Osteoblast (primary cell): ENCODE results near the gene BPIFB4. TPM values are rescaled to one million over a fixed set of nuclear protein-coding genes. Genes with fewer than 3 reads are reported as not detected.
A peak's percentile ranks its signal among the peaks of the same experiment; 100 is the strongest.

Experiments
- DNase-seq: peaks from one replicate; pipeline ENCODE4 v3.0.0; 2011; ENCODE audit warnings: low spot score, mixed read lengths; ENCODE audit not compliant: insufficient read length; ENCODE audit errors: missing footprints
- H2AFZ ChIP-seq: 2 replicates; pipeline ENCODE4 v1.6.0; 2011; ENCODE audit warnings: mild to moderate bottlenecking, low read length
- H3K27ac ChIP-seq: 2 replicates; pipeline ENCODE4 v1.5.1; 2011; ENCODE audit warnings: mild to moderate bottlenecking, low read depth, low read length, moderate library complexity
- H3K27me3 ChIP-seq: 2 replicates; pipeline ENCODE4 v1.6.0; 2012; ENCODE audit warnings: mild to moderate bottlenecking, control low read depth, inconsistent platforms, low read length, moderate library complexity; ENCODE audit not compliant: insufficient read depth
- H3K36me3 ChIP-seq: 2 replicates; pipeline ENCODE4 v1.5.1; 2011; ENCODE audit warnings: mild to moderate bottlenecking, low read length, control low read depth, moderate library complexity; ENCODE audit not compliant: insufficient read depth
- H3K4me1 ChIP-seq: 2 replicates; pipeline ENCODE4 v1.5.1; 2011; ENCODE audit warnings: mild to moderate bottlenecking, low read length, control low read depth, moderate library complexity; ENCODE audit not compliant: insufficient read depth
- H3K4me2 ChIP-seq: 2 replicates; pipeline ENCODE4 v1.6.0; 2011; ENCODE audit warnings: mild to moderate bottlenecking, low read length; ENCODE audit not compliant: insufficient read depth
- H3K4me3 ChIP-seq: fragments of 200-600 bp; sonication (generic); 3 replicates; pipeline ENCODE4 v1.5.1; 2012; ENCODE audit warnings: mild to moderate bottlenecking, low read length, inconsistent platforms; ENCODE audit not compliant: insufficient read depth
- H3K79me2 ChIP-seq: 2 replicates; pipeline ENCODE4 v1.6.0; 2012; ENCODE audit warnings: mild to moderate bottlenecking, low read length, control low read depth, inconsistent platforms; ENCODE audit not compliant: insufficient read depth
- H3K9me3 ChIP-seq: 2 replicates; pipeline ENCODE4 v1.5.1; 2011; ENCODE audit warnings: low read depth, low read length, control low read depth
- H4K20me1 ChIP-seq: 2 replicates; pipeline ENCODE4 v1.6.0; 2012; ENCODE audit warnings: mild to moderate bottlenecking, low read length, control low read depth; ENCODE audit not compliant: insufficient read depth
- CTCF ChIP-seq: IDR thresholded peaks from 2 replicates; pipeline ENCODE4 v1.5.1; 2011; ENCODE audit warnings: mild to moderate bottlenecking, low read depth, low read length, moderate library complexity; ENCODE audit errors: extremely low read depth
- total RNA-seq: library from RNA; depleted of rRNA; stranded (reverse); fragments of >200 nt; gene quantifications from 2 replicates; pipeline ENCODE4 v1.2.3, GENCODE V29; 2012

BPIFB4 gene
- total RNA-seq, 1 donor, result not detected

DNA sequence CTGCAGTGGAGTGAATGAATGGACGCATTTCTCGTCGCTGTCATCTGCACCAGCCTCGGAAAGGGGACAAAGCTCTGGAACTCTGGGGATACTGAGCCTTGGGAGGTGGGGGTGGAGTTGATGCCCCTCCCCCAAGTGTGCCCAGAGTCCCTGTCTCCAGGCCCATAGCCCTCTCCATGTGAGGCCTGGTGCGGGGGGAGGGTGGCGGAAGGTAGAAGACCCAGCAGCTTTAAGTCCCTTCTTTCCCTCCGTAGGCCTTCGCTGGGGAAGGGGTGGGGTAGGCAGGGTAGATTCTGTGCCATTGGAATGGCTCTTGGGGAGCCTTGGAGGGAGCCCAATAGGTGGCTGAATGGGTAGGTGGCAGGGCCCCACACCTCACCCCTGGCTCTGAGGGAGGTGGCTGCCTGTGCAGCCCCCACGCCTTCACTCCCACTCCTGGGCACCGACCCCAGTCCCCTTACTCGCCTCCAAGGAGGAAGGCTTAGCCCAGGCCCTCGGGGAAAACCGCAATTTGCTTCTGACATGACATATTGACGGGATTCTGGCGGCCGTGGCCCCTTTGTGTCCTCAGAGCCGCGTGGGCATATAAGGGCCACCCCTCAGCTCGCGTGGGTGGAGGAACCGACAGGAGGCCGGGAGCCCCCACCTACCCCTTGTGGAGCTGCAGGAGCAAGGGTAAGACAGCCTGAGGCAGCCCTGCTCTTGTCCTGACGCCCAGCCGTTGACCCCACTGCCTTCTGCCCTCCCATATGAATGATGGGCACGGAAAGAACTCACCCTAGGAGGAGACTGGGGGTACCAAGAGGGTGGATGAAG is 25.9 kb upstream of the BPIFB4 start, which contains the start of gene BPIFB3:
TSS of gene BPIFB3 (plus strand) at position 613 of the 816 bp plus-strand sequence. CDS start 1,533 bp downstream, outside the sequence.
- Histone ChIP-seq H2AFZ (no peak within 1 kb of the TSS), H3K4me2 (no peak within 1 kb of the TSS), H3K27ac (no peak within 1 kb of the TSS), H4K20me1 (no peaks in the 10 kb centered on the region), H3K4me1 (no peaks in the 10 kb centered on the region), H3K4me3 (no peak within 1 kb of the TSS), H3K79me2 (no peaks in the 10 kb centered on the region), H3K27me3 (no peaks in the 10 kb centered on the region), H3K36me3 (no peaks in the 10 kb centered on the region), H3K9me3 (no peaks in the 10 kb centered on the region)
- no peak for DNase-seq
- no peak for TF ChIP-seq CTCF

DNA sequence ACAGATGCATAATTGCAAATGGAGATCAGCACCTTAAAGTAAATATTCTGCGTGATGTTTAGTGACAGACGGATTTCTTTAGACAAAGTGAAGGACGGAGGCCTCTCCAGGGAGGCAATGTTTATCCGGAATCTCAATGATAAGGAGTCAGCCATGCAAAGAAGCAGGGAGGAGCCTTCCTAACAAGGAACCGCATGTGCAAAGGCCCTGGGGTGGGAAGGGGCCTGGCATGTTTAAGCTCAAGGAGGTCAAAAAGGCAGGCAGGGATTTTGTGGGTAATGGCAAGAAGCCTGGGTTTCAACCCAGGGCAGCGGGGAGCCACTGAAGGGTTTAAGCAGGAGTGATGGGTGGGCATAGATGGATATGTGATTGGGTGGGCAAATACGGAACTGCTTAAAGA is 25.1 kb upstream of the BPIFB4 start:
- Histone ChIP-seq H3K9me3 (no peaks in the 10 kb centered on the region), H3K27me3 (no peaks in the 10 kb centered on the region), H2AFZ (no peak overlapping the region), H3K4me3 (no peak overlapping the region), H3K4me2 (no peak overlapping the region), H4K20me1 (no peaks in the 10 kb centered on the region), H3K4me1 (no peaks in the 10 kb centered on the region), H3K27ac (no peak overlapping the region), H3K79me2 (no peaks in the 10 kb centered on the region), H3K36me3 (no peaks in the 10 kb centered on the region)
- TF ChIP-seq CTCF, result no peak
- no peak for DNase-seq

- H3K79me2 ChIP-seq, result no peaks in the 10 kb centered on the region
- no peak overlapping the region for H3K27ac ChIP-seq
- H2AFZ ChIP-seq, result no peak overlapping the region
- no peak overlapping the region for H3K4me3 ChIP-seq
- H3K9me3 ChIP-seq, result no peaks in the 10 kb centered on the region
- no peaks in the 10 kb centered on the region for H4K20me1 ChIP-seq
- no peak for DNase-seq
- H3K4me2 ChIP-seq, result no peak overlapping the region
- no peaks in the 10 kb centered on the region for H3K36me3 ChIP-seq
- no peaks in the 10 kb centered on the region for H3K27me3 ChIP-seq
- H3K4me1 ChIP-seq, result no peaks in the 10 kb centered on the region
- TF ChIP-seq CTCF, result no peak
Measured at GRCh38 chr20:33054791-33055190, 24.7 kb upstream of the BPIFB4 start.

DNA sequence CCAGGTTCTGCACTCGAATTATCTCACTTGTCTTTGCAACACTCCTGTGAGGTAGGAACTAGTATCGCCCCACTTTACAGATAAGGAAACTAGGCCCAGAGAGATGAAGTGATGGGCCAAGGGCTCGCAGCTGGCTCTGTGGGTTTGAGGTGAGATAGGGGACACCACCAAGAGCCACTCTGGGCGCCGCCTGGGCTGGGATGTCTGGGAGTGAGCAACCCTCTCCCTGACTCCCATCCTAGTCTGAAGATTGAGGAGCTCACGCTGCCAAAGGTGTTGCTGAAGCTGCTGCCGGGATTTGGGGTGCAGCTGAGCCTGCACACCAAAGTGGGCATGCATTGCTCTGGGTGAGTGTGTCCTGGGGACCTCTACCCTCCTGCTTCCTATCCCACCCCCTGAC is 20.3 kb upstream of the BPIFB4 start:
- Histone ChIP-seq H3K9me3 (no peaks in the 10 kb centered on the region), H3K27ac (no peak overlapping the region), H3K36me3 (no peaks in the 10 kb centered on the region), H2AFZ (no peak overlapping the region), H3K4me2 (no peak overlapping the region), H3K4me3 (no peak overlapping the region), H3K27me3 (no peaks in the 10 kb centered on the region), H3K4me1 (no peaks in the 10 kb centered on the region), H3K79me2 (no peaks in the 10 kb centered on the region), H4K20me1 (no peaks in the 10 kb centered on the region)
- peak; percentile 39 for DNase-seq
- TF ChIP-seq CTCF, result no peak
